SK-N-SH treated with all-trans-retinoic acid at 6 μM for 48 hours (cell line): ENCODE measurements around the gene ZNF595.
"Not testable (repeated sequence)": the region's sequence is repeated elsewhere in the genome, so short reads cannot be mapped to it uniquely, and the experiment has no call there.

Source experiments
- RARB ChIP-seq: fragments of 250-450 bp; sonication (Bioruptor Pico); IDR thresholded peaks from 2 replicates; pipeline ENCODE4 v1.8.0; 2021; ENCODE audit warnings: mild to moderate bottlenecking, moderate library complexity
- ZC3H10 ChIP-seq: fragments of 250-450 bp; sonication (Bioruptor Pico); IDR thresholded peaks from 2 replicates; pipeline ENCODE4 v1.5.1; 2021; ENCODE audit warnings: mild to moderate bottlenecking, moderate library complexity
- TF ChIP-seq, protein P1 (sequence below): fragments of 250-450 bp; sonication (Bioruptor Pico); IDR thresholded peaks from 2 replicates; pipeline ENCODE4 v1.8.0; 2020; ENCODE audit warnings: mild to moderate bottlenecking, moderate library complexity, borderline replicate concordance
- TF ChIP-seq, protein P2 (sequence below): fragments of 250-450 bp; sonication (Bioruptor Pico); IDR thresholded peaks from 2 replicates; pipeline ENCODE4 v1.5.1; 2020; ENCODE audit warnings: low read depth, mild to moderate bottlenecking, moderate library complexity

DNA sequence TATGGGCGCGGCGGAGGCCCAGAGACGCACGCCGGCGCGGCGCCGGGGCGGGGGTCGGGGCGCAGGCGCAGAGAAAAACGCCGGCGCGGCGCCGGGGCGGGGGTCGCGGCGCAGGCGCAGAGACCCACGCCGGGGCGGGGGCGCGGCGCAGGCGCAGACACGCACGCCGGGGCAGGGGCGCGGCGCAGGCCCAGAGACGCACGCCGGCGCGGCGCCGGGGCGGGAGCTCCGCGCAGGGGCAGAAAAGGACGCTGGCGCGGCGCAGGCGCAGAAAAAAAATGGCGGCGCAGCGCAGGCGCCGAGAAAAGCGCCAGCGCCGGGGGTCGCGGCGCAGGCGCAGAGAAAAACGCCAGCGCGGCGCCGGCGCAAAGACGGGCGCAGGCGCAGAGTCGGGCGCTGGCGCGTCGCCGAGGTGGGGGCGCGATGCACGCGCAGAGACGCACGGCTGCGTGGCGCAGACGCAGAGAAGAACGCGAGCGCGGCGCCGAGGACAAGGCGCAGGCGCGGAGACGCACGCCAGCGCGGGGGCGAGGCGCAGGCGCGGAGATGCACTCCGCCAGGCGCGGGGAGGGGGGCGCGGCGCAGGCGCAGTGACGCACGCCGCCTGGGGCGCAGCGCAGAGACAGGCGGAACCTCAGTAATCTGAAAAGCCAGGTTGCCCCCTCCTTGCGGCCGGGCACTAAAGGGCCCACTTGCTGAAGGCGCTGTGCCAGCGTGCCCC lies 41.9 kb upstream of the ZNF595 start:
- TF ChIP-seq, protein P1, sequence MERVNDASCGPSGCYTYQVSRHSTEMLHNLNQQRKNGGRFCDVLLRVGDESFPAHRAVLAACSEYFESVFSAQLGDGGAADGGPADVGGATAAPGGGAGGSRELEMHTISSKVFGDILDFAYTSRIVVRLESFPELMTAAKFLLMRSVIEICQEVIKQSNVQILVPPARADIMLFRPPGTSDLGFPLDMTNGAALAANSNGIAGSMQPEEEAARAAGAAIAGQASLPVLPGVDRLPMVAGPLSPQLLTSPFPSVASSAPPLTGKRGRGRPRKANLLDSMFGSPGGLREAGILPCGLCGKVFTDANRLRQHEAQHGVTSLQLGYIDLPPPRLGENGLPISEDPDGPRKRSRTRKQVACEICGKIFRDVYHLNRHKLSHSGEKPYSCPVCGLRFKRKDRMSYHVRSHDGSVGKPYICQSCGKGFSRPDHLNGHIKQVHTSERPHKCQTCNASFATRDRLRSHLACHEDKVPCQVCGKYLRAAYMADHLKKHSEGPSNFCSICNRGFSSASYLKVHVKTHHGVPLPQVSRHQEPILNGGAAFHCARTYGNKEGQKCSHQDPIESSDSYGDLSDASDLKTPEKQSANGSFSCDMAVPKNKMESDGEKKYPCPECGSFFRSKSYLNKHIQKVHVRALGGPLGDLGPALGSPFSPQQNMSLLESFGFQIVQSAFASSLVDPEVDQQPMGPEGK, result not testable (repeated sequence)
- TF ChIP-seq RARB, ZC3H10 (CRISPR knock-in tag): not testable (repeated sequence)
- TF ChIP-seq, protein P2, sequence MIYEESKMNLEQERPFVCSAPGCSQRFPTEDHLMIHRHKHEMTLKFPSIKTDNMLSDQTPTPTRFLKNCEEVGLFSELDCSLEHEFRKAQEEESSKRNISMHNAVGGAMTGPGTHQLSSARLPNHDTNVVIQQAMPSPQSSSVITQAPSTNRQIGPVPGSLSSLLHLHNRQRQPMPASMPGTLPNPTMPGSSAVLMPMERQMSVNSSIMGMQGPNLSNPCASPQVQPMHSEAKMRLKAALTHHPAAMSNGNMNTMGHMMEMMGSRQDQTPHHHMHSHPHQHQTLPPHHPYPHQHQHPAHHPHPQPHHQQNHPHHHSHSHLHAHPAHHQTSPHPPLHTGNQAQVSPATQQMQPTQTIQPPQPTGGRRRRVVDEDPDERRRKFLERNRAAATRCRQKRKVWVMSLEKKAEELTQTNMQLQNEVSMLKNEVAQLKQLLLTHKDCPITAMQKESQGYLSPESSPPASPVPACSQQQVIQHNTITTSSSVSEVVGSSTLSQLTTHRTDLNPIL, result not testable (repeated sequence)
